MM.1S (cell line): Measurements from ENCODE around the gene STRADA.

ENCODE experiments used
- CTCF ChIP-seq: fragments of 300-600 bp; sonication (generic); IDR thresholded peaks from 2 replicates; pipeline ENCODE4 v1.5.1; 2016; ENCODE audit warnings: antibody characterized with exemption, low read length, mixed read lengths
- EZH2 ChIP-seq: fragments of 300-600 bp; sonication (generic); optimal IDR thresholded peaks from 2 replicates; pipeline ENCODE3; 2017; ENCODE audit warnings: low read depth, mild to moderate bottlenecking, antibody characterized with exemption, low read length, mixed read lengths

GRCh38 chr17:63775420-63775819 is 33.8 kb upstream of the STRADA start:
- TF ChIP-seq CTCF (no peak), EZH2 (no peak)
